ENCODE data around the gene PGM1.

The PGM1 gene

GRCh38 chr1:63701187-63701586, 108.0 kb downstream of the PGM1 start:
- TF ChIP-seq CTCF (IDR thresholded peaks at IDR 0.05; ENCODE audit: low read length, missing control alignments): no peak
- DNase-seq (ENCODE audit: low read depth): no peak
- H3K4me3 ChIP-seq (replicated peaks; ENCODE audit: low read depth, low read length): no peak overlapping the region

DNA sequence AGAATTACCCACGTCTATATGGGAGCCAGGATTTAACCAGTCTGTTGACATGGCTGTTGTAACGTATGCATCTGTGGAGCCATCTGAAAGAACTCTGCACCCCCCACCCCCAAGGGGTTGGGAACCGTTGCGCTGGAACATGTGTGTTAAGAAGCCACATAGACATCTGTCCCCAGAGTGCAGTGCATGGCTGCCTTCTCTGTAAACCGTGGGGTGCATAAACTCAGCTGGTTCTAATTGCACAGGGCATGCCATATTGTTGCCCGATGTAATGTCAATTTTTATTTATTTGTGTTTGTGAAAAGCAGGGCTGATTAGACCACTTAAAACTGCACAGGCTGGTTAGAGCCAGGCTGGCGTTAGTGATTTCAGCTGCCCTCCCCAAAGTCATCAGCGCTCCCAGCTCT, 110.5 kb downstream of the PGM1 start:
- TF ChIP-seq CTCF (IDR thresholded peaks at IDR 0.05; ENCODE audit: low read length, missing control alignments): no peak
- no peak overlapping the region for H3K4me3 ChIP-seq (replicated peaks; ENCODE audit: low read depth, low read length)
- DNase-seq (ENCODE audit: low read depth): no peak

- no peak overlapping the region for H3K4me3 ChIP-seq (replicated peaks; ENCODE audit: low read depth, low read length)
- TF ChIP-seq CTCF (IDR thresholded peaks at IDR 0.05; ENCODE audit: low read length, missing control alignments): no peak
- DNase-seq (ENCODE audit: low read depth): peak; percentile 17
Observed at GRCh38 chr1:63704443-63704842, 111.2 kb downstream of the PGM1 start.

- no peak for TF ChIP-seq CTCF (IDR thresholded peaks at IDR 0.05; ENCODE audit: low read length, missing control alignments)
- DNase-seq (ENCODE audit: low read depth): no peak
- no peak overlapping the region for H3K4me3 ChIP-seq (replicated peaks; ENCODE audit: low read depth, low read length)
Observed at GRCh38 chr1:63705078-63705477, 111.9 kb downstream of the PGM1 start.

DNA sequence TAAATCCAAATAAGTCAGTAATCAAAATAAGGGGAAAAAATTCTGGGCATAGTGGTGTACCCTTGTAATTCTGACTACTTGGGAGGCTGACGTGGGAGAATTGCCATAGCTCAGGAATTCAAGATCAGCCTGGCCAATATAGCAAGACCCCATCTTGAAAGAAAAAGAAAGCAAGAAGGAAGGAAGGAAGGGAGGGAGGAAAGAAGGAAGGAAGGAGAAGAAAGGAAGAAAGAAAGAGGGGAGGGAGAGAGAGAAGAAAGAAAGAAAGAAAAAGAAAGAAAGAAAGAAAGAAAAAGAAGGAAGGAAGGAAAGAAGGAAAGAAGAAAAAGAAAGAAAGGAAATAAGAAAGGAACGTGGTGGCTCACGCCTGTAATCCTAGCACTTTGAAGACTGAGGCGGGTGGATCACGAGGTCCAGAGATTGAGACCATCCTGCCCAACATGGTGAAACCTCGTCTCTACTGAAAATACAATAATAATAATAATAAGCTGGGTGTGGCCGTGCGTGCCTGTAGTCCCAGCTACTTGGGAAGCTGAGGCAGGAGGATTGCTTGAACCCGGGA, 116.1 kb downstream of the PGM1 start:
- TF ChIP-seq CTCF (IDR thresholded peaks at IDR 0.05; ENCODE audit: low read length, missing control alignments): no peak
- no peak overlapping the region for H3K4me3 ChIP-seq (replicated peaks; ENCODE audit: low read depth, low read length)
- no peak for DNase-seq (ENCODE audit: low read depth)
